ENCODE measurements around the gene MYF5.

The MYF5 gene

DNA sequence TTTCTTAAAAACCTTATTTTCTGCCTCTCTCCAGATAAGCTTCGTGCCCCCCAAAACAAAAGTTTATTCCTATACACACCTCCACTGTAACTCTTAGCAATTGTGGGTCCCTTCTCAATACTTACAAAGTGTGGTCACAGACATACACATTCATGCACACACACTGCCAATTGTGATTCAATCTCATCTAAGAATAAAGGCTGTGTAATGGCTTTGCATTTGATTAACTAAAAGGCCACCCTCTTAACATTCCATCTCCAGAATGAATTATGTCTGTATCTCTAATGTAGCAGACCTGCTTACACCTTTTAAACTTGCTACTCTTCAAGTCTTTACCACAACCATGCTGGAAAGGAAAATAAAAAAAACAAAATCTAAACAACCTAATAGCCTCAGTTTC, 49.5 kb downstream of the MYF5 start:
- no peak for DNase-seq (ENCODE audit: low read depth in 2 of 2)

DNA sequence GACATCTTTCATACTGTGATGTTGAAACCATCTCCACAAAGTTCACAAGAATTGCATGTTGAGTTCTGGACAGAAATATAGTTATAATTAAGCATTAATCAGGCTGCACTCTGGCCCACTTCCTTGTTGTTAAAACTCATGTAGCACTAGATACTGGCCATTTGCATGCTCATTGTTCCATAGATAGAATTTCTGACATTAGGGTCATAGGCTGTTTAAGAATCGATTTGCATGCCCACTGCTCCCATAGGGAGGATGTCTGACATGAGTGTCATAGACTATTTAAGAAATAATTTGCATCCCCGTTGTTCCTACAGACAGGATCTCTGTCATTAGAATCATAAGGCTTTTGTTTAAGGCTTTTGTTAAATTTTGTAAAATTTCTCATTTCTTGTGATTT, 50.2 kb downstream of the MYF5 start:
- DNase-seq (ENCODE audit: low read depth in 2 of 2), result no peak

All from stimulated activated CD8-positive, alpha-beta memory T cell treated with anti-CD3 and anti-CD28 coated beads, Interleukin-2, amount 100 ng/mL, for 1 hour (primary cell).